HG02588 (cell line): Measurements from ENCODE around the gene ENAH.
"Not testable (repeated sequence)": the region's sequence is repeated elsewhere in the genome, so short reads cannot be mapped to it uniquely, and the experiment has no call there.

Source experiments
- ATAC-seq: cut with Tn5 transposase; IDR thresholded peaks from one replicate; pipeline ENCODE4 v1.9.1; 2021; ENCODE audit warnings: mild to moderate bottlenecking, moderate library complexity; ENCODE audit not compliant: unreplicated experiment

The ENAH gene

DNA sequence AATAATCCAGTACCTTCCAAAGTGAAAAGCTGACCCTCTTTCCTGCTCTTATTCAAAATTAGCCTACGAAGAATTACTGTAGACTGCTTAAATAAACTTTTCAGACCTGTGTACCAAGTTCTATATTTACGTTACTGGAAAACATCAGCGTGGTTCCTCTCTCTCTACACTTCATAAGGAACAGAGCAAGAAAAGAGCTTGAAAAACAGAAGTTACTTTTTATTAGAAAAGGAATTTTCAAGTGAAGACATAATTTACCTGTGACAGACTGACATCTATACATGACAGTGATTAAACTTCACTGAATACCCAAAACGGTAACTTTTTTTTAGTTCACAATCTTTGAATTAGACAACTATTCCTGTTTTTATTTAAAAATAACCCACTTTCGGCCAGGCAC is 2.7 kb downstream of the ENAH start:
- ATAC-seq, result no peak

GRCh38 chr1:225645194-225645895 is 7.6 kb downstream of the ENAH start:
- no peak for ATAC-seq

DNA sequence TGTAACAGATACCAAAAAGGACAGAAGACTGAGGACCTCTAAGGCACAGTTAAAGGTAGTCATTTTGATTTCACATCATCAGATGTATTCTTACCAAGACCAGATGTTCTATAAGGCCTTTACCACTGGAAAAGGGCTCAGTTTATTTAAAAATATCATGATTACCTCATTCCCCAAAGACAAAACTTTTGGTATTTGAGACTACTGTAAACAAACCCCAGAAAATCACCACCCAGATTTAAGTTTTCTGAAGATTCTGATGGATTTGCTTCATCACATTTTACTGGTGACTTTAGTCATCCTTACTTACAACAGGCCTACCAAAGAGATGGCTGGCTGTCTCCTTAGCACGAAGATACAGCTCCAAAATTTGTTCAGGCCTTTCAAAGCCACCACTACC is 8.3 kb downstream of the ENAH start:
- no peak for ATAC-seq

DNA sequence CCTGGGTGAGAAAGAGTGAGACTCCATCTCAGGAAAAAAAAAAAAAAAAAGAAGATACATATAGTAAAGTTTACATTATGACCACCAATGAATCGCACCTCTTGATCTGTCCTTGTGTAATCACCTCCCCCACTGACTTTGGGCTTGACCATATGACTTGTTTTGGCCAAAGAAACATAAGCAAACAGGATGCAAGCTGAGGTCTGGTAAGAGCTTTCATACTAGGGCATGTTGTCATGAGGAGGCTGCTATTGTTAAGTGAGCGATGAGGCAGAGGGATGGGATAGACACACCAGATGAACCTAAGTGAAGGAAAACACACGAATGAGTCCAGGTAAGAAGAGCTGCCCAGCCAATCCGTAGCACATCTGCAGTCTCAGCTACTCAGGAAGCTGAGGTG is 10.7 kb downstream of the ENAH start:
- no peak for ATAC-seq

DNA sequence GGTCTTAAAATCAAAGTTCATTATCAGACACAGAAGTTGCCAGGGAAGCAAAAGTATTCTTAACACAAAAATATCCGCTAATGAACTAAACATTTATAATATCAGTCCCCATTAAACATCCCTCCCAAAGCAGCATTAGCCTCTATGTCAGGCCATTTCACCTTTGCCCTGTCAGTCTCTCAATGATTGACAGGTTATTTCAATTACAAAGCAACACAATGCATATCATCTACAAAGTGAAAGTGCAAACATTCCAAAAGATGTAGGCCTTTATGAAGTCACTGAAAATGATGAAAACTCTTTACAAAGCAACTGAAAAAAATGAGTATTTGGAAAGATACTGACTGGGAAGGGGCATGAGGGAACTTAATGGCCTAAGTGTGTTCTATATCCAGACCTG is 14.1 kb downstream of the ENAH start:
- ATAC-seq, result no peak

DNA sequence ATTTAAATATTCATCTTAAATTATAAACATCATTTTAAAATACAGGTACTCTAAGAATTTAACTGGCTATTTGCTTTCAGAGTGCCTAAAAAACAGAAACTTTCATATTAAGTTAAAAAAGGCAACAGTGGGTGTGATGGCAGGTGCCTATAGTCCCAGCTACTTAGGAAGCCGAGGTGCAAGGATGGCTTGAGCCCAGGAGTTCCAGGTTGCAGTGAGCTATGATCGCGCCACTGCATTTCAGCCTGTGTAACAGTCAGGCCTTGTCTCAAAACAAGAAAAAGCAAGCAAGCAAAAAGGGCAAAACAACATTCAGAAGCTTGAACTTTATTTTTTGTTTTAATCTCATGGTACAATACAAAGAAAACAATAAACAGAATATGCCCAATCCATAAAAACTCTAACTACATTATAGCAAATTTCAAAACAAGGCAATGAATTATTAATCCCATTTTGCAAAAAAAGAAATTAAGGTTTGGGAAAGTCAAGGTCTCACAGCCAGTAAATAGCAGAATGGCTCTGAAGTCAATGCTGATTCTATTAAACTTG is 15.2 kb downstream of the ENAH start:
- no peak for ATAC-seq

- ATAC-seq, result not testable (repeated sequence)
Observed at GRCh38 chr1:225636992-225637391, 15.9 kb downstream of the ENAH start.

- ATAC-seq, result no peak
Observed at GRCh38 chr1:225635649-225636048, 17.3 kb downstream of the ENAH start.

GRCh38 chr1:225632836-225633235 is 20.1 kb downstream of the ENAH start:
- not testable (repeated sequence) for ATAC-seq

DNA sequence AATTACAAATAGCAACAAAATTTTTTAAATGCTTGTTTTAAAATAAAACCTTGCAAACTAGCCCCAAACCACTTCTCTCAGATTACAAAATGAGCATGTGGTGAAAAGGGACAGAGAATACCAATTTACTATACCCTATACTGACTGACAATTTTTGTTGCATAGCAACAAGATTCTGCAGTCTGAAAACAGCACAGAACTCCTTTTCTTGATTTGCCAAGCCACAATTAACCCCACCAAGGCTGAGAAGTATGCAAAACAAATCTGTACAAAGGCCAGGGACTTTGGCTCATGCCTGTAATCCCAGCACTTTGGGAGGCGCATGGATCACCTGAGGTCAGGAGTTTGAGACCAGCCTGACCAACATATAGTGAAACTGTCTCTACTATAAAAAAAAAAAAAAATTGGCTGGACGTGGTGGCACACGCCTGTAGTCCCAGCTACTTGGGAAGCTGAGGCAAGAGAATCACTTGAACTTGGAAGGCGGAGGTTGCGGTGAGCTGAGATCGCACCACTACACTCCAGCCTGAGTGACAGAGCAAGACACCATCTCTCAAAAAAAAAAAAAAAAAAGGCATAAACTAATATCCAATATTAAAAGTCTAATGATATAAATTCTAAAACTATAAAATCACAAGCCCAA is 21.8 kb downstream of the ENAH start:
- no peak for ATAC-seq

GRCh38 chr1:225629483-225629882 is 23.4 kb downstream of the ENAH start:
- ATAC-seq, result no peak

DNA sequence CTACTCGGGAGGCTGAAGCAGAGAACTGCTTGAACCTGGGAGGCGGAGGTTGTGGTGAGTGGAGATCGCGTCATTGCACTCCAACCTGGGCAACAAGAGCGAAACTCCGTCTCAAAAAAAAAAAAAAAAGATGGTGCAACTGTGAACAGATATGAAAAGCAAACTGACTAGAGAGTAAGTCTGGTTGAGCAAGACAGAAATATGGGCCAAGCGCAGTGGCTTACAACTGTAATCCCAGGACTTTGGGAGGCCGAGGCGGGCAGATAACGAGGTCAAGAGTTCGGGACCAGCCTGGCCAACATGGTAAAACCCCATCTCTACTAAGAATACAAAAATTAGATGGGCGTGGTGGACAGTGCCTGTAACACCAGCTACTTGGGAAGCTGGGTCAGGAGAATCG is 24.1 kb downstream of the ENAH start:
- ATAC-seq, result not testable (repeated sequence)

DNA sequence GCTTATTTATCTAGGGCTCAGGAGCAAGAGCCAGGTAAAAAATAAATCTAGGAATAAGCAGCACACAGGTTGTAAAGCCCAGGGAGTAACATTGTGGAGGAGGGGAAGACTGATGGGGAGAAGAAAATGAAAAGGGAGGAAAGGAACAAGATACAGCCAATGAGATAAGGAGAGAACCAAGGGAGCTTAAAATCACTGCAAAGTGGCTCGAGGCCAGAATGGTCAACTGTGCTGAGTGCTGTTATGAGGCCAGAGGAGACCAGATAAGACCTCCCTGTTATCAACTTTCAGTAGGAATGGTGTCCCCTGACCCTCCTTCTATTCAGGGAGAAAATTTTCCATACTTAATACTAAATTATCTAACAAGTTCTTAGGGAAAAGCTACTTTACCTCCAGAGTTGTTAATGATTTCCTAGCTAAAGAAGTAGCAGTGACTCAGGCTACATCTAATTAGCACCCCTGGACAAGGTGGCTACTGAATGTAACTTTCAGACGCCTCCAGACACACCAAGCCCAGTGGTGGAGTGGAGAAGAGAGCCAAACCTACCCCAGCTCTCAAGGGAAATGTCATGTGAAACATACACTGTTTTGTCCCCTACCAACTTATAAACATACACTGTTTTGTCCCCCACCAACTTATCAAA is 25.5 kb downstream of the ENAH start:
- no peak for ATAC-seq

- ATAC-seq, result no peak
Observed at GRCh38 chr1:225626698-225627097, 26.2 kb downstream of the ENAH start.

DNA sequence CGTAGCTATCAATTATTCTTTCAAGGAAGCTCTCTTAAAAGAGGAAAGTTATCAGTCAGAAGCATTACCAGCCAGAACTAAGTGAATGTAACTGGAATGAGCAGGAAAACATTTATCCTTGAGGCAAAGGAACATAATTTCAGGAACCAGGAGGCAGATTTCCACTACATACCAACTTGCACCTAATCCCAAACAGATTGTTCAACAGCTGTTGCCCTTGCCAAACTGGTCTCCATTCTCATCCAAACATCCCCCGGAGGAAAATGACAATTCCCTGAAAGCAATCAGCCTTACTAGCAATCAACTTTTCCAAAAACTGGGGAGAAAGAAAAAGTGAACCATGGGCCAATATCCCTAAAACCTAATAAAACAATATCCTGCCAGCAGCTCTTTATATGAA is 35.0 kb downstream of the ENAH start:
- ATAC-seq, result no peak

DNA sequence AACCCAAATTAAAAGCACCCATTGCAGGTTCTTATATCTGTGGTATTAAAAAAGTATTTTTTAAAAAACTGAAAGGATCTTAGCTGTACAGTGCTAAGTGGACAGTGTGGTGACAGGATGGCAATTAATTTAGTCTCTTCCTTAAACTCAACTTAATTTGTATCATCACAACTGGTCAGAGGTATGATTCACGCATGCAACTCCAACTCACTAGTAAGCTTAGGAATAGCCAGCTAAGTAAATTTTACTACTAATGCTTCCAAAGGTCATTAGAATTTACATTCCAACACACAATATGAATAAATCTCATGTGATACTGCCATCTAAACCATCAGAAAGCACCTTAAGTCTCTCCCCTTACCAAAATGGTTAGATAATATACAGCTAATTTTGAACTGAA is 35.4 kb downstream of the ENAH start:
- no peak for ATAC-seq

DNA sequence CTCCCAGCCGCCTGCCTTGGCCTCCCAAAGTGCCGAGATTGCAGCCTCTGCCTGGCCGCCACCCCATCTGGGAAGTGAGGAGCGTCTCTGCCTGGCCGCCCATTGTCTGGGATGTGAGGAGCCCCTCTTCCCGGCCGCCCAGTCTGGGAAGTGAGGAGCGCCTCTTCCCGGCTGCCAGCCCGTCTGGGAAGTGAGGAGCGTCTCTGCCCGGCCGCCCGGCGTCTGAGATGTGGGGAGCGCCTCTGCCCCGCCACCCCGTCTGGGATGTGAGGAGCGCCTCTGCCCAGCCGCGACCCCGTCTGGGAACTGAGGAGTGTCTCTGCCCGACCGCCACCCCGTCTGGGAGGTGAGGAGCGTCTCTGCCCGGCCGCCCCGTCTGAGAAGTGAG is 37.5 kb downstream of the ENAH start:
- ATAC-seq, result not testable (repeated sequence)

GRCh38 chr1:225613006-225613405 is 39.9 kb downstream of the ENAH start:
- no peak for ATAC-seq

GRCh38 chr1:225612287-225612686 is 40.6 kb downstream of the ENAH start:
- ATAC-seq, result no peak

DNA sequence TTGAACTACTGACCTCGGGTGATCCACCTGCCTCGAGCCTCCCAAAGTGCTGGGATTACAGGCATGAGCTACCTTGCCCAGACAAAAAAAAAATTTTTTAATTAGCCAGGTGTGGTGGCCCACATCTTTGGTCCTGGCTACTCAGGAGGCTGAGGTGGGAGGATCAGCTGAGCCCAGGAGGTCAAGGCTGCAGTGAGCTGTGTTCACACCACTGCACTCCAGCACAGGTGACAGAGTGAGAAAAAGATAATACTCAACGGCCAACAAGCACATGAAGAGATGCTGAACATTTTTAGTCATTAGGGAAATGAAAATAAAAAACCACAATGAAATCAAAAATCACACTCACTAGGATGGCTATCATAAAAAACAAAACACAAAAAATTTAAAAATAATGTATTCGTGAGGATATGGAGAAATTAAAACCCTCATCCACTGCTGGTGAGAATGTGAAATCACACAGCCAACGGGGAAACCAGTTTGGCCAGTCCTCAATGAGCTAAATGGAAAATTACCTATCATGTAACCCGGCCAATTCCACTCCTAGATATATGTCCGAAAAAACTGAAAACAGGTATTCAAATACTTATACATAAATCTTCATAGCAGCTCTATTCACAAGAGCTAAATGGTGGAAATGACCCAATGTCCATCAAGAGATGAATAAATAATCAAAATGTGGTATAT is 41.2 kb downstream of the ENAH start:
- ATAC-seq, result no peak

- ATAC-seq, result no peak
Observed at GRCh38 chr1:225610539-225610938, 42.4 kb downstream of the ENAH start.
